ENCODE data around the gene PDP2. TPM values are rescaled to one million over a fixed set of nuclear protein-coding genes. Genes with fewer than 3 reads are reported as not detected.

PDP2 gene
- total RNA-seq, 1 experiment from 2014 or later, result 28.4 TPM

- peak; percentile 93 for TF ChIP-seq USF1 (CRISPR knock-in tag; IDR thresholded peaks at IDR 0.05)
- TF ChIP-seq ARID4B (CRISPR knock-in tag; IDR thresholded peaks at IDR 0.05; ENCODE audit: borderline replicate concordance), result no peak
- no peak for TF ChIP-seq CBFB (CRISPR knock-in tag; IDR thresholded peaks at IDR 0.05; ENCODE audit: low read depth)
- TF ChIP-seq CREB1 (CRISPR knock-in tag; IDR thresholded peaks at IDR 0.05), result 0 out of 2 replicates have a peak, but pooled peaks have one; percentile 17
- no peak for TF ChIP-seq ZNF219 (CRISPR knock-in tag; IDR thresholded peaks at IDR 0.05; ENCODE audit: borderline replicate concordance)
- TF ChIP-seq PRRX2 (CRISPR knock-in tag; IDR thresholded peaks at IDR 0.05), result no peak
- TF ChIP-seq ATF3 (CRISPR knock-in tag; conservative IDR thresholded peaks at IDR 0.05), result no peak
- no peak for TF ChIP-seq ZNF512 (CRISPR knock-in tag; IDR thresholded peaks at IDR 0.05; ENCODE audit: borderline replicate concordance)
- peak; percentile 83 for TF ChIP-seq MAX (CRISPR knock-in tag; IDR thresholded peaks at IDR 0.05)
- no peak for TF ChIP-seq ZNF532 (CRISPR knock-in tag; IDR thresholded peaks at IDR 0.05; ENCODE audit: borderline replicate concordance)
- 0 out of 2 replicates have a peak, but pooled peaks have one; percentile 44 for TF ChIP-seq ATF1 (CRISPR knock-in tag; IDR thresholded peaks at IDR 0.05)
- TF ChIP-seq NR1H2 (CRISPR knock-in tag; IDR thresholded peaks at IDR 0.05), result no peak
- no peak for TF ChIP-seq JAZF1 (CRISPR knock-in tag; IDR thresholded peaks at IDR 0.05)
- no peak for TF ChIP-seq TCF7 (CRISPR knock-in tag; IDR thresholded peaks at IDR 0.05; ENCODE audit: low read depth)
- no peak for TF ChIP-seq ESRRA (CRISPR knock-in tag; IDR thresholded peaks at IDR 0.05; ENCODE audit: borderline replicate concordance)
- no peak for TF ChIP-seq FOXJ3 (CRISPR knock-in tag; IDR thresholded peaks at IDR 0.05; ENCODE audit: borderline replicate concordance)
- no peak for TF ChIP-seq IRF1 (CRISPR knock-in tag; IDR thresholded peaks at IDR 0.05)
- no peak for TF ChIP-seq ZNF416 (CRISPR knock-in tag; IDR thresholded peaks at IDR 0.05)
- no peak for TF ChIP-seq GRHL2 (CRISPR knock-in tag; IDR thresholded peaks at IDR 0.05; ENCODE audit: insufficient replicate concordance, severe bottlenecking)
- no peak; the same call in none of the 2 replicates for TF ChIP-seq SMAD3 (CRISPR knock-in tag; IDR thresholded peaks at IDR 0.05; ENCODE audit: borderline replicate concordance)
- TF ChIP-seq ZMAT4 (CRISPR knock-in tag; IDR thresholded peaks at IDR 0.05), result no peak
- no peak for TF ChIP-seq ZNF671 (CRISPR knock-in tag; IDR thresholded peaks at IDR 0.05)
- 0 out of 2 replicates have a peak, but pooled peaks have one; percentile 26 for TF ChIP-seq IRF2 (CRISPR knock-in tag; IDR thresholded peaks at IDR 0.05; ENCODE audit: borderline replicate concordance, low read depth)
- TF ChIP-seq MYBL2 (CRISPR knock-in tag; IDR thresholded peaks at IDR 0.05), result peak; percentile 61; the same call in 1 of the 2 replicates
- peak; percentile 94 for TF ChIP-seq USF2 (CRISPR knock-in tag; IDR thresholded peaks at IDR 0.05)
Observed at GRCh38 chr16:66880288-66881013, at the start of gene PDP2 (continued).

Data from WTC11 (cell line).